ENCODE data around the gene PNMA8A. TPM values are rescaled to one million over a fixed set of nuclear protein-coding genes. Genes with fewer than 3 reads are reported as not detected.

The PNMA8A gene
- total RNA-seq, 1 donor from 2014 or later: 14.1 TPM

DNA sequence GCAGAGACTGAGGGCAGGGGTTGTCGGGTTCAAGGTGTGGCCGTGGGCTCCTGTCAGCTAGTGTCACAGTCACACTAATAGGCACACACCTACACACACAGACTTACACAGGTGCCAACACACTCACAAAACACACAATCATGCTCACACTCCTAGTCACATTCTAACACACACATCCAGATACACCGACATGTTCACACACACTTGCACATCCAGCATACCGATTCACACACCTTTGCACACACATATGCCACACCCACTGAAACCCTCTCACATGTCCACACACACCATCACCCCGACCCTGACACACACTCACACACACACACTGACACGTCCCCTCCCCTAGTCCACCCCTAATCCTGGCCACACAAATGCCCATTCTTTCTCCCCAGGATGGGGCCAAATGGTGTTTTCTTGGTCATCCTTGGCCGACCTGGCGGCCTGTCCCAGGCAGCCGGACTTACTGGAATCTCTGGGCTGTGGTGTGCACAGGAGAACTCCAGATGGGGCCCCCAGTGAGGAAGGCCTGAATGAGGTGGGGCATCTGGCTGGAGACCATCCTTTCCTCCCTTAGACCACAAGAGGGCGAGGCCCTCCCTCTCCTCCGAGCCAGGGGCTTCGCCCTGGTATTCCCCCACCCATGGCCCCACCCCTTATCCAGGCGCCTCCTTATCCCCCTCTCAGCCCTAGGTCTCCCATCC, 43.4 kb upstream of the PNMA8A start:
- DNase-seq: no peak
- Mint-ChIP-seq H3K9me3 (ENCODE audit: unreplicated experiment) (peaks cover 4% of the 10 kb centered on the region), H3K36me3 (ENCODE audit: unreplicated experiment) (peaks cover 5% of the 10 kb centered on the region), H3K4me3 (ENCODE audit: unreplicated experiment) (no peak overlapping the region), H3K27ac (ENCODE audit: unreplicated experiment) (no peak overlapping the region), H3K4me1 (ENCODE audit: low read depth, unreplicated experiment) (no peaks in the 10 kb centered on the region), H3K27me3 (ENCODE audit: unreplicated experiment) (peaks cover 7% of the 10 kb centered on the region)
- TF ChIP-seq, protein P1, sequence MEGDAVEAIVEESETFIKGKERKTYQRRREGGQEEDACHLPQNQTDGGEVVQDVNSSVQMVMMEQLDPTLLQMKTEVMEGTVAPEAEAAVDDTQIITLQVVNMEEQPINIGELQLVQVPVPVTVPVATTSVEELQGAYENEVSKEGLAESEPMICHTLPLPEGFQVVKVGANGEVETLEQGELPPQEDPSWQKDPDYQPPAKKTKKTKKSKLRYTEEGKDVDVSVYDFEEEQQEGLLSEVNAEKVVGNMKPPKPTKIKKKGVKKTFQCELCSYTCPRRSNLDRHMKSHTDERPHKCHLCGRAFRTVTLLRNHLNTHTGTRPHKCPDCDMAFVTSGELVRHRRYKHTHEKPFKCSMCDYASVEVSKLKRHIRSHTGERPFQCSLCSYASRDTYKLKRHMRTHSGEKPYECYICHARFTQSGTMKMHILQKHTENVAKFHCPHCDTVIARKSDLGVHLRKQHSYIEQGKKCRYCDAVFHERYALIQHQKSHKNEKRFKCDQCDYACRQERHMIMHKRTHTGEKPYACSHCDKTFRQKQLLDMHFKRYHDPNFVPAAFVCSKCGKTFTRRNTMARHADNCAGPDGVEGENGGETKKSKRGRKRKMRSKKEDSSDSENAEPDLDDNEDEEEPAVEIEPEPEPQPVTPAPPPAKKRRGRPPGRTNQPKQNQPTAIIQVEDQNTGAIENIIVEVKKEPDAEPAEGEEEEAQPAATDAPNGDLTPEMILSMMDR (IDR thresholded peaks at IDR 0.05; ENCODE audit: partially characterized antibody, unreplicated experiment): no peak

DNA sequence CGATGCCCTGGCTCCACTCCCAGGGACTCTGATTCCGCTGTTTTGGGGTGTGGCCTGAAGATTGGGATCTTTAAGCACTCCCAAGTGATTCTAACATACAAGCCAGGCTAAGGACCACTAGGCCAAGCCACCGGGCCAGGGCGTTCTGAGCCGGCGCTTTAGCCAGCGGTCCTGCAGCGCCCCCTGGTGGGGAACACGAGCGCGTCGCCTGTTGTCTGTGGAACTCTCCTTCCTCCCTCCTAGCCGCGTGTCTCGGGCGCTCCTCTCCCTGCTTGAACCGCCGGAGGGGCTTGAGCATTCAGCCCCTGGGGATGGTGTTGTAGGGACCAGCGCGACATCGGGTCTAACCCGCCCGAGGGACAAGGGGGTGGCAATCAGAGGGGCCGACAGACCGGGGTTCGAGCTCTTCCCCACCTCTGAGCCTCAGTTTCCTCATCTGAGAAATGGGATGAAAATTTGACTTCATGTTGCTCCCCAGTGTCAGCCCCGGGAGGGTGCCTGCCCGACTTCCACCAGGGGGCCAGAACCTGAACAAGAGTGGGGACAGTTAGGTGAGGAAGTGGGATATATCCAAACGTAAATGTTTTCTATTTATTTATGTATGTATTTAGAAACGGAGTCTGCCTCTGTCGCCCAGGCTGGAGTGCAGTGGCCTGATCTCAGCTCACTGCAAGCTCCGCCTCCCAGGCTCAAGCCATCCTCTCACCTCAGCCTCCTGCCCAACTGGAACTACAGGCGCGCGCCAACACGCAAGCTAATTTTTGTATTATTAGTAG, 42.3 kb upstream of the PNMA8A start:
- Mint-ChIP-seq H3K4me3 (ENCODE audit: unreplicated experiment) (no peak overlapping the region), H3K4me1 (ENCODE audit: low read depth, unreplicated experiment) (no peaks in the 10 kb centered on the region), H3K27me3 (ENCODE audit: unreplicated experiment) (peaks cover 7% of the 10 kb centered on the region), H3K36me3 (ENCODE audit: unreplicated experiment) (peaks cover 5% of the 10 kb centered on the region), H3K27ac (ENCODE audit: unreplicated experiment) (no peak overlapping the region), H3K9me3 (ENCODE audit: unreplicated experiment) (peaks cover 4% of the 10 kb centered on the region)
- TF ChIP-seq, protein P1 (IDR thresholded peaks at IDR 0.05; ENCODE audit: partially characterized antibody, unreplicated experiment): peak; percentile 99
- DNase-seq: peak; percentile 95

DNA sequence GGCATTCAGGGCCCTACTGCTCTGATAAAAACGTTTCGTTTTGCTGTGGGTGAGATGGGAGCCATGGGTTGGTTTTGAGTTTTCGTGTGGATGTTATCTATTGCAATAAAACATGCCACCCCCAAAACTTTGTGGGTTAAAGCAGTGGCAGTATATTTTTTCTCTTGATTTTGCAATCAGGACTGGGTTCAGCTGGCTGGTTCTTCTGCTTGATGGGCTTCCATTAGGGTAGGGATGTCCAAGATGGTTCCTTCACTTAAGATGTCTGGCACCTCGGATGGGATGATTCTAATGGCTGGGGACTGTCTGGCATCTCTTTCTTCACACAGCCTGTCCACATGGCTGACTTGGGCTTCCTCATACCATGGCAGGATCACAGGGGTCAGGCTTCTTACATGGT, 39.9 kb upstream of the PNMA8A start:
- peaks cover 5% of the 10 kb centered on the region for H3K36me3 Mint-ChIP-seq (ENCODE audit: unreplicated experiment)
- peaks cover 6% of the 10 kb centered on the region for H3K27me3 Mint-ChIP-seq (ENCODE audit: unreplicated experiment)
- no peak overlapping the region for H3K4me3 Mint-ChIP-seq (ENCODE audit: unreplicated experiment)
- no peaks in the 10 kb centered on the region for H3K4me1 Mint-ChIP-seq (ENCODE audit: low read depth, unreplicated experiment)
- peaks cover 4% of the 10 kb centered on the region for H3K9me3 Mint-ChIP-seq (ENCODE audit: unreplicated experiment)
- TF ChIP-seq, protein P1 (IDR thresholded peaks at IDR 0.05; ENCODE audit: partially characterized antibody, unreplicated experiment): no peak
- DNase-seq: no peak
- no peak overlapping the region for H3K27ac Mint-ChIP-seq (ENCODE audit: unreplicated experiment)

DNA sequence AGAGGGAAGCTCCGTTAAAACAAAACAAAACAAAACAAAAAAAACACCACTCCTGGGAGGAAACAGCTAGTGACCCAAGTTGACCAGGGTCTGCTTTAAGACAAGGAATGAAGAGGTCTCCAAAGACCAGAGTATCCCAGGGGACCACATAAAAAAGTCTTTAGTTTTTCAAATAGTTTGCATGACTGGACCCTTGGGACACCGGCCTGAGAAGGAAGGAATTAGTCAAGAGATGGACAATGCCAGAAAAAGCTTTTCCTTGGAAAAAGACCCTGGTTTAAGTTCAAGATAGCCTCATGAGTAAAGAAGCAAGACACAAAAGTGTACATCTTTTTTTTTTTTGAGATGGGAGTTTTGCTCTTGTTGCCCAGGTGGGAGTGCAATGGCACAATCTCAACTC, 36.8 kb upstream of the PNMA8A start:
- H3K4me1 Mint-ChIP-seq (ENCODE audit: low read depth, unreplicated experiment): peaks cover 7% of the 10 kb centered on the region
- no peak overlapping the region for H3K4me3 Mint-ChIP-seq (ENCODE audit: unreplicated experiment)
- no peak for DNase-seq
- peaks cover 5% of the 10 kb centered on the region for H3K36me3 Mint-ChIP-seq (ENCODE audit: unreplicated experiment)
- H3K27ac Mint-ChIP-seq (ENCODE audit: unreplicated experiment): no peak overlapping the region
- H3K9me3 Mint-ChIP-seq (ENCODE audit: unreplicated experiment): peaks cover 3% of the 10 kb centered on the region
- H3K27me3 Mint-ChIP-seq (ENCODE audit: unreplicated experiment): peaks cover 8% of the 10 kb centered on the region
- TF ChIP-seq, protein P1 (IDR thresholded peaks at IDR 0.05; ENCODE audit: partially characterized antibody, unreplicated experiment): no peak

All from glutamatergic neuron (in vitro differentiated cells).